Activated CD4-positive, CD25-positive, alpha-beta regulatory T cell (primary cell): ENCODE data around the gene COL27A1.
A peak's percentile ranks its signal among the peaks of the same experiment; 100 is the strongest.
"Not testable (repeated sequence)": the region's sequence is repeated elsewhere in the genome, so short reads cannot be mapped to it uniquely, and the experiment has no call there.

Experiments
- DNase-seq, 4 experiments: peaks; one replicate each; lab custom pipeline; 2025; lab: John Stamatoyannopoulos, UW

Gene COL27A1

DNA sequence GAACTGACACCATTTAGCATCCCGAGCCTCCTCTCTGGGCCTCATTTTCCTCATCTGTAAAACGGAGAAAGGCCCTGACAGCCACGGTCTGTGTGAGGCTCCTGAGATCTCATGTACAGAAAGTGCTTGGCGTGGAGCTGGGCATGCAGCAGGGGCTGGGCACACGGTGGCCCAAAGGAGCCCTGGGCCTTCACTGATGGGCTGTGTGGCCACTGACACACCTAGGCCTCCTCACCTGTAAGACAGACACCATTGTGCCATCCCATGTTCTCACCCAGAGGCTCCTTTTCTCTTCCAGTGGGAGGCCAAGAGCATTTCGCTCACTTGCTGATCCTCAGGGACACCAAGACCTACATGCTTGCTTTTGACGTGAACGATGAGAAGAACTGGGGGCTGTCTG is 169.2 kb downstream of the COL27A1 start:
- no peak for DNase-seq

DNA sequence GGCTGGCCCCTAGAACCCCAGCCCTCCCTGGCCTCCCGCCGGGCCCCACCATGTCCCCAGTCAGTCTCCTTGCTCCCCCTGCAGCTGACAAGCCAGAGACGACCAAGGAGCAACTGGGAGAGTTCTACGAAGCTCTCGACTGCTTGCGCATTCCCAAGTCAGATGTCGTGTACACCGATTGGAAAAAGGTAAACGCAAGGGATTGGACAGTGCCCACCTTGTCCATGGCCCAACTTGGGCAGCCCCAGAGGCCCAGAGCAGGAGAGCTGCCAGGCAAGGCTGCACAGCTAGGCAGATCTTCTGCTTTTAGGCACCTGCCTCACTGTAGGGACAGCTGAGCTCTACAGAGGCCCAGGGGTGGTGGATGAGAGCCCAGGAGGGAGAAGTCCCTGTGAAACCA is 169.6 kb downstream of the COL27A1 start:
- DNase-seq = not testable (repeated sequence)

GRCh38 chr9:114325684-114326254 is 170.4 kb downstream of the COL27A1 start:
- DNase-seq = not testable (repeated sequence)

DNA sequence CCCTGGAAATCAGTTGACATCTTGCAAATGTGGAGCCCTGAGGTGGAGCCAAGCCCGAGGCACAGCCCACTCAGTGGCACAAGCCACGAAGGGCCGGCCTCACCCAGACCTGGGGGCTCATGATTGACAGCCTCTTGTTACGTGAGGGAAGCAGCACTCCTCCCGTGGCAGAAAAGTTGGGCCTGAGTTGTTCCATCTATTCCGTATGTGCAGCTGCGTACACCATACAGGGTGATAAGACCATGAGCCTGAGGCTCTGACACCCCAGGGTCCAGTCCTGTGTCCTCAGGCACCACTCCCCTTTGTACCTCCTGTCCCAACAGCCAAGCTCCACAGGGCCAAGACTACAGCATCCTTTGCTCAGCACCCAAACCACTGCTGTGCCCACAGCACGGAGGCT is 172.4 kb downstream of the COL27A1 start:
- DNase-seq = no peak

DNA sequence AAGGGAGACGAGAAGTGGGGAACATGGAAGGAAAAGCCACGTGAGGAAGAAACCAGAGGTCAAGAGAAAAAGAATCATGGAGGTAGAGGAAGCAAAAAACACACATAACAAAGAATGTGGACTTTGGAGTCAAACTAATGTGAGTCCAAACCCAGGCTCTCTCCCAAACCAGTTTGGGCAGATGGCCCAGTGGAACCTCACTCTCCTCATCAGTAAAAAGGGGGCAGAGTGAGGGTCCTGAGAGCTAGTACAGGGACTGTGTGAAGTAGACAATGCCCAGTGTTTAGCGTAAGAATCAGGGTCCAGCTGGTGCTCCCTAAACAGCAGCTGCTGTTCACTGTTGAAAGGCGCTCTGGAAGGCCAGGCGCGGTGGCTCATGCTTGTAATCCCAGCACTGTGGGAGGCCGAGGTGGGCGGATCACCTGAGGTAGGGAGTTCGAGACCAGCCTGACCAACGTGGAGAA is 173.1 kb downstream of the COL27A1 start:
- DNase-seq = not testable (repeated sequence)

DNA sequence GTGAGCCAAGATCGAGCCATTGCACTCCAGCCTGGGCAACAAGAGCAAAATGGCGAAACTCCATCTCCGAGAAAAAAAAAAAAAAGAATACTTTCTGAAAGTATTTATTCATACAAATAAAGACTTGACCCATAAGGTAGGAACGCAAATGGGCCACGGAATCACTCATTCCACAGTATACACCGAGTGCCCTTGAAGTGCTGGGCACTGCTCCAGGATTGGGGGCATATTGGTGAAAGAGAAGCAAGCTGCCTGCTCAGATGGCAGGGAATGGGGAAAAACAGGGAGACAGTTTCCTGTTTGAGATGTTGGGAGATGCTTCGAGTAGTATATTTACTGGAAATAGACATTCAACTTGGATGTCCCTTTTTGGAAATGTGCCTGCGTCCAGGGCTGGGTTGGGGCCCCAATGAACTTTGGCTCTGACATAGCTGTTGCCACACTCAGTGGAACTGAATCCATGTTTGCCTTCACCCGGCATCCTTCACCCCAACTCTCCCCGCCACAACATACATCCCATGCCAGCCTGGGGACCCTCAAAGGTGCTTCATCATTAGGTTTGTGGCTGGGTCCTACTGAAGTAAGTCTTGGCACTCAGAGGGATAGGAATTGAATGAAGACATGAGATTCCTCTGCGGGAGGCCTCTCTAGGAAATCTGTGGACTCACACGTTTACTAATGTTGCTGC is 173.7 kb downstream of the COL27A1 start:
- not testable (repeated sequence) for DNase-seq

DNA sequence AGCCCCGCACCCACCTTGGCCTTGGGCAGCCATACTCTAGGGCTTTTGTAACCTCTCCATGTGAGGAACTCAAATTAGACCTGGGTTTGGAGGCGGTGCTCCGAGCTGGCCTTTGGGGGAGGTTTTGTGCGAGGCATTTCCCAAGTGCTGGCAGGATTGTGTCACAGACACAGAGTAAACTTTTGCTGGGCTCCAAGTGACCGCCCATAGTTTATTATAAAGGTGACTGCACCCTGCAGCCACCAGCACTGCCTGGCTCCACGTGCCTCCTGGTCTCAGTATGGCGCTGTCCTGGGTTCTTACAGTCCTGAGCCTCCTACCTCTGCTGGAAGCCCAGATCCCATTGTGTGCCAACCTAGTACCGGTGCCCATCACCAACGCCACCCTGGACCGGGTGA is 174.3 kb downstream of the COL27A1 start, which contains the start of gene ORM2:
TSS of gene ORM2 (plus strand) at position 245 of the 398 bp plus-strand sequence. CDS start at position 281, 36 bp downstream.
- DNase-seq = not testable (repeated sequence)

GRCh38 chr9:114330636-114331035 is 175.3 kb downstream of the COL27A1 start:
- no peak for DNase-seq

DNA sequence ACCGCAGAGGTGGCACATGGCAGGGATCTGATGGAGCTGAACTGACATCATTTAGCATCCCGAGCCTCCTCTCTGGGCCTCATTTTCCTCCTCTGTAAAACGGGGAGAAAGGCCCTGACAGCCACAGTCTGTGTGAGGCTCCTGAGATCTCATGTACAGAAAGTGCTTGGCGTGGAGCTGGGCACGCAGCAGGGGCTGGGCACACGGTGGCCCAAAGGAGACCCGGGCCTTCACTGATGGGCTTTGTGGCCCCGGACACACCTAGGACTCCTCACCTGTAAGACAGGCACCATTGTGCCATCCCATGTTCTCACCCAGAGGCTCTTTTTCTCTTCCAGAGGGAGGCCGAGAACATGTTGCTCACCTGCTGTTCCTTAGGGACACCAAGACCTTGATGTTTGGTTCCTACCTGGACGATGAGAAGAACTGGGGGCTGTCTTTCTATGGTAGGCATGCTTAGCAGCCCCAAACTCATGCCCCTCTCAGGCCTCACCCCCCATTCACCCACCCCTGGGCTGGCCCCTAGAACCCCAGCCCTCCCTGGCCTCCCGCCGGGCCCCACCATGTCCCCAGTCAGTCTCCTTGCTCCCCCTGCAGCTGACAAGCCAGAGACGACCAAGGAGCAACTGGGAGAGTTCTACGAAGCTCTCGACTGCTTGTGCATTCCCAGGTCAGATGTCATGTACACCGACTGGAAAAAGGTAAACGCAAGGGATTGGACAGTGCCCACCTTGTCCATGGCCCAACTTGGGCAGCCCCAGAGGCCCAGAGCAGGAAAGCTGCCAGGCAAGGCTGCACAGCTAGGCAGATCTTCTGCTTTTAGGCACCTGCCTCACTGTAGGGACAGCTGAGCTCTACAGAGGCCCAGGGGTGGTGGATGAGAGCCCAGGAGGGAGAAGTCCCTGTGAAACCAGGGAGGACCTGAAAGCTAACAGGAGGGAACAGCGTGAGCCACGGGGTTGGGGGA is 176.2 kb downstream of the COL27A1 start:
- DNase-seq = not testable (repeated sequence)

- DNase-seq = not testable (repeated sequence)
These were observed 177.2 kb downstream of the COL27A1 start for GRCh38 chr9:114332474-114333040.

- not testable (repeated sequence) for DNase-seq
These were observed 178.4 kb downstream of the COL27A1 start for GRCh38 chr9:114333718-114334117.

GRCh38 chr9:114334490-114334889 is 179.2 kb downstream of the COL27A1 start:
- no peak for DNase-seq

DNA sequence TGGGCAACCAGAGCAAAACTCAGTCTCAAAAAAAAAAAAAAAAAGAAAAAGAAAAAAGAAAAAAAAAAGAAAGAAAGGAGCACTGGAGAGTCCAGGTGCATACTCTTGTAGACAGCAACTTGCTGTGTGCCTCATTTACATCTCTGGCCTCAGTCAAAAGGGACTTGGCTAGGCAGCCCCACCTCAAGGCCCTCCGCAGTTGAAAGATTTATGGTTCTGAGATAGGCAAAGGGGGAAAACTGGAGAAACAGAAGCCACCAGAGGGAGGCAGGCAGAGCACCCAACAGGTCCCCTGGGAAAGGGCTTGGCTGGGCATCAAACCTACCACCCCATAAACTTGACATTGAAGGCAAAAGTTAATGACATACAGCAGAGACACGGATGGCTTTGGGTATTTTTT is 180.4 kb downstream of the COL27A1 start:
- no peak for DNase-seq

DNA sequence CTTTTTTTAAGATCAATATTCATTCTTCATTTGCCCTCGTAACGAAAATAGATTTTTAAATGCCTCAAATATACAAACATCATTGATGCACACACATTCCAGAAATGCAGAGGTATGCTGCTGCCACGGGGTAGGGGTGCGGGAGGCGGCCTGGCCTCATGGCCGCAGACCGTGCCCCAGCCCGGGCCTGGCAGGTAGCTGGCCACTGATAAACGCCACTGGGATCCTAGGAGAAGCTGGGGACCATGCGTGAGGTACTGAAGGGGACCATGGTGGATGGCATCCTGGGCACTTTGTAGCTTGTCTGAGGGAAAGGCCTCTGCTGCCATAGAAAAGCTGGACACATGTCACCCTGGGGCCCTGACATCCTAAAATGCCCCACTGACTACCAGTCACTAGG is 180.8 kb downstream of the COL27A1 start:
- DNase-seq = no peak

DNA sequence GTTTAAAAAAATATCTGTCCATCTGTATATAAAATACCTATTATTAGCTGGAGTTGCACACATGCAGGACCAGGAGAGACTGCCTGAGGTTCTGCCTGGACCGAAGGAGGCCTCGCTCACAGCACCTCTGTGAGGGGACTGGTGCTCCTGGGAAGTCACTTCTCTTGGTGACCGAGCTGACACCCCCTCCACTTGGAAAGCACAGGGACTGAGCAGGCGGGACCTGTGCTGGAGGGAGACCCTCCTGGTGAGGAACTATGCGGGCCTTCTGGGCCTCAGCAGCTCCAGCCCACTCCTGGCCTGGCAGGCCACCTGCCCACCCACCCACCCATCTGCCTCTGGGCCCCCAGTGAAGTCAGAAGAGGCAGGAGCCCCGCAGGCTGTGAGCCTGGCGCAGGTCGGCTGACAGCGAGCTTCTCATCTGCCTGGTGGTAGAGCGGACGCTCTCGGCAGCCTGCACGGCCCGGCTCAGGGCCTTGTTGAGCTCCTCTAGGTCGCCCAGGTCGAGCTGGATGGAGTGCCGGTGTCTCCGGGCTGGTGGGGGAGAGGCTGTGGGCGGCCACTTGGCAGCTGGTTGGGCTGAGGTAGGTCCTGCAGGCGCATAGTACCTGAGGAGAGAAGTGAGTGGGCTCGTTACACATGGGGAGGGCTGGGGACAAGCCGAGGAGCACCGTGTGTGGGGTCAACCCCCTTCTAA is 181.5 kb downstream of the COL27A1 start:
- DNase-seq = no peak

GRCh38 chr9:114338187-114338586 is 182.8 kb downstream of the COL27A1 start:
- DNase-seq = no peak

GRCh38 chr9:114339130-114339908 is 184.0 kb downstream of the COL27A1 start:
- DNase-seq = peak; percentile 31 to 40 (median 36)

GRCh38 chr9:114341152-114341830 is 186.0 kb downstream of the COL27A1 start:
- no peak for DNase-seq

GRCh38 chr9:114341991-114342390 is 186.7 kb downstream of the COL27A1 start:
- DNase-seq = no peak
